GM10266 (cell line): ENCODE results near the gene HEATR9.

Source experiments
- DNase-seq: peaks from one replicate; pipeline ENCODE4 v3.0.0; 2012; ENCODE audit errors: extremely low spot score
- CTCF ChIP-seq: IDR thresholded peaks from 2 replicates; pipeline ENCODE4 v1.5.1; 2012; ENCODE audit warnings: mild to moderate bottlenecking, low read depth; ENCODE audit not compliant: control insufficient read depth, insufficient read depth; ENCODE audit errors: missing control alignments

HEATR9 gene

GRCh38 chr17:35912339-35912912 is 43.7 kb upstream of the HEATR9 start:
- no peak for DNase-seq
- no peak for TF ChIP-seq CTCF

GRCh38 chr17:35909408-35909807 is 40.7 kb upstream of the HEATR9 start:
- TF ChIP-seq CTCF: no peak
- DNase-seq: no peak

- TF ChIP-seq CTCF: no peak
- no peak for DNase-seq
Observed at GRCh38 chr17:35907691-35908090, 39.0 kb upstream of the HEATR9 start.

- no peak for DNase-seq
- TF ChIP-seq CTCF: peak; percentile 12
Observed at GRCh38 chr17:35906926-35907637, 38.4 kb upstream of the HEATR9 start.

- DNase-seq: no peak
- TF ChIP-seq CTCF: no peak
Observed at GRCh38 chr17:35906191-35906925, 37.7 kb upstream of the HEATR9 start.

GRCh38 chr17:35903451-35903850 is 34.8 kb upstream of the HEATR9 start:
- DNase-seq: no peak

More at GRCh38 chr17:35903451-35903850, 34.8 kb upstream of the HEATR9 start:
- TF ChIP-seq CTCF: no peak
